MM.1S (cell line): ENCODE data around the gene DGKG.

Experiments used
- DNase-seq: peaks from one replicate; pipeline ENCODE4 v3.0.0-alpha.2; 2015
- H2AFZ ChIP-seq: fragments of 300-600 bp; sonication (generic); 2 replicates; pipeline ENCODE4 v1.6.0; 2016; ENCODE audit warnings: antibody characterized with exemption, low read length
- H3F3A ChIP-seq: fragments of 300-600 bp; sonication (generic); 2 replicates; pipeline ENCODE4 v1.6.1; 2016; ENCODE audit warnings: mild to moderate bottlenecking, antibody characterized with exemption, low read length, moderate library complexity, mixed read lengths; ENCODE audit not compliant: insufficient read depth
- H3K27ac ChIP-seq: fragments of 300-600 bp; sonication (generic); 2 replicates; pipeline ENCODE4 v1.5.1; 2016; ENCODE audit warnings: mild to moderate bottlenecking, low read length
- H3K27me3 ChIP-seq: fragments of 300-600 bp; sonication (generic); replicated peaks from 2 replicates; pipeline ENCODE4 v1.6.0; 2016; ENCODE audit warnings: low read length; ENCODE audit not compliant: insufficient read depth
- H3K36me3 ChIP-seq: fragments of 300-600 bp; sonication (generic); replicated peaks from 2 replicates; pipeline ENCODE4 v1.6.1; 2016; ENCODE audit warnings: mild to moderate bottlenecking, low read length, mixed read lengths; ENCODE audit not compliant: insufficient read depth
- H3K4me1 ChIP-seq: fragments of 300-600 bp; sonication (generic); 2 replicates; pipeline ENCODE4 v1.6.1; 2016; ENCODE audit warnings: low read length, mixed read lengths
- H3K4me2 ChIP-seq: fragments of 300-600 bp; sonication (generic); 2 replicates; pipeline ENCODE4 v1.6.0; 2016; ENCODE audit warnings: low read depth, low read length
- H3K4me3 ChIP-seq: fragments of 300-600 bp; sonication (generic); 2 replicates; pipeline ENCODE4 v1.5.1; 2016; ENCODE audit warnings: low read length, mixed read lengths
- H3K79me2 ChIP-seq: fragments of 300-600 bp; sonication (generic); 2 replicates; pipeline ENCODE4 v1.6.1; 2016; ENCODE audit warnings: mixed run types, low read length, mixed read lengths
- H3K9ac ChIP-seq: fragments of 300-600 bp; sonication (generic); 2 replicates; pipeline ENCODE4 v1.6.1; 2016; ENCODE audit warnings: low read length, mixed read lengths
- H3K9me2 ChIP-seq: fragments of 300-600 bp; sonication (generic); replicated peaks from 2 replicates; pipeline ENCODE4 v1.6.1; 2016; ENCODE audit warnings: mild to moderate bottlenecking, low read length, mixed read lengths; ENCODE audit not compliant: insufficient read depth
- H3K9me3 ChIP-seq: fragments of 300-600 bp; sonication (generic); replicated peaks from 2 replicates; pipeline ENCODE4 v1.6.1; 2016; ENCODE audit warnings: mild to moderate bottlenecking, low read length, mixed read lengths; ENCODE audit not compliant: insufficient read depth
- H4K20me1 ChIP-seq: fragments of 300-600 bp; sonication (generic); 2 replicates; pipeline ENCODE4 v1.6.1; 2016; ENCODE audit warnings: mild to moderate bottlenecking, low read length, moderate library complexity, mixed read lengths; ENCODE audit not compliant: insufficient read depth
- CTCF ChIP-seq: fragments of 300-600 bp; sonication (generic); IDR thresholded peaks from 2 replicates; pipeline ENCODE4 v1.5.1; 2016; ENCODE audit warnings: antibody characterized with exemption, low read length, mixed read lengths
- EZH2 ChIP-seq: fragments of 300-600 bp; sonication (generic); optimal IDR thresholded peaks from 2 replicates; pipeline ENCODE3; 2017; ENCODE audit warnings: low read depth, mild to moderate bottlenecking, antibody characterized with exemption, low read length, mixed read lengths
- EZH2phosphoT487 ChIP-seq: fragments of 300-600 bp; sonication (generic); IDR thresholded peaks from 2 replicates; pipeline ENCODE4 v1.6.1; 2018; ENCODE audit warnings: antibody characterized with exemption, low read length

DGKG gene

GRCh38 chr3:186329589-186329988 is 32.4 kb downstream of the DGKG start:
- no peaks in the 10 kb centered on the region for H4K20me1 ChIP-seq
- no peak overlapping the region for H3K4me2 ChIP-seq
- no peak overlapping the region for H3K27ac ChIP-seq
- H3K27me3 ChIP-seq, result no peaks in the 10 kb centered on the region
- no peaks in the 10 kb centered on the region for H3K36me3 ChIP-seq
- H2AFZ ChIP-seq, result no peak overlapping the region
- no peaks in the 10 kb centered on the region for H3K4me1 ChIP-seq
- no peaks in the 10 kb centered on the region for H3K9me3 ChIP-seq
- H3K9me2 ChIP-seq, result no peaks in the 10 kb centered on the region
- no peak for DNase-seq
- no peak overlapping the region for H3K9ac ChIP-seq
- TF ChIP-seq CTCF (no peak), EZH2phosphoT487 (no peak), EZH2 (no peak)
- no peaks in the 10 kb centered on the region for H3K79me2 ChIP-seq
- H3F3A ChIP-seq, result no peaks in the 10 kb centered on the region
- H3K4me3 ChIP-seq, result no peak overlapping the region

- Histone ChIP-seq H3K9me3 (no peaks in the 10 kb centered on the region), H3K4me1 (no peaks in the 10 kb centered on the region), H3F3A (no peaks in the 10 kb centered on the region), H3K9ac (no peak overlapping the region), H3K27me3 (no peaks in the 10 kb centered on the region), H3K36me3 (no peaks in the 10 kb centered on the region), H2AFZ (no peak overlapping the region), H3K4me3 (no peak overlapping the region), H3K9me2 (no peaks in the 10 kb centered on the region), H3K27ac (no peak overlapping the region), H3K4me2 (no peak overlapping the region), H3K79me2 (no peaks in the 10 kb centered on the region), H4K20me1 (no peaks in the 10 kb centered on the region)
- DNase-seq, result no peak
- TF ChIP-seq CTCF, result no peak
- TF ChIP-seq EZH2phosphoT487, result no peak
- no peak for TF ChIP-seq EZH2
These were observed 34.0 kb downstream of the DGKG start for GRCh38 chr3:186327912-186328487.

- Histone ChIP-seq H3K36me3 (no peaks in the 10 kb centered on the region), H3K4me2 (no peak overlapping the region), H3K9me3 (no peaks in the 10 kb centered on the region), H3F3A (no peaks in the 10 kb centered on the region), H2AFZ (no peak overlapping the region), H3K9me2 (no peaks in the 10 kb centered on the region), H3K4me3 (no peak overlapping the region), H3K79me2 (no peaks in the 10 kb centered on the region), H3K27me3 (no peaks in the 10 kb centered on the region), H3K4me1 (no peaks in the 10 kb centered on the region), H3K9ac (no peak overlapping the region), H4K20me1 (no peaks in the 10 kb centered on the region), H3K27ac (no peak overlapping the region)
- DNase-seq, result no peak
- TF ChIP-seq EZH2, result no peak
- TF ChIP-seq CTCF, result no peak
- no peak for TF ChIP-seq EZH2phosphoT487
These were observed 39.3 kb downstream of the DGKG start for GRCh38 chr3:186322761-186323160.
